Parathyroid adenoma (tissue), 2 donors: ENCODE data around the gene UBE2R2.
"Not testable (repeated sequence)": the region's sequence is repeated elsewhere in the genome, so short reads cannot be mapped to it uniquely, and the experiment has no call there.

Source experiments
- H2AFZ ChIP-seq: fragments of 300-600 bp; sonication (generic); one replicate; pipeline ENCODE4 v1.7.0; 2017; ENCODE audit warnings: antibody characterized with exemption, mild to moderate bottlenecking
- H3K27ac ChIP-seq: fragments of 300-600 bp; sonication (generic); one replicate; pipeline ENCODE4 v1.7.0; 2017
- H3K27me3 ChIP-seq: fragments of 300-600 bp; sonication (generic); one replicate; pipeline ENCODE4 v1.7.0; 2017; ENCODE audit warnings: low read length; ENCODE audit not compliant: control insufficient read depth, insufficient read depth
- H3K36me3 ChIP-seq: fragments of 300-600 bp; sonication (generic); one replicate; pipeline ENCODE4 v1.7.0; 2017; ENCODE audit warnings: low read length; ENCODE audit not compliant: control insufficient read depth, insufficient read depth
- H3K4me1 ChIP-seq: fragments of 300-600 bp; sonication (generic); one replicate; pipeline ENCODE4 v1.7.0; 2017; ENCODE audit warnings: control low read depth
- H3K4me2 ChIP-seq: fragments of 300-600 bp; sonication (generic); one replicate; pipeline ENCODE4 v1.7.0; 2017; ENCODE audit warnings: low read length
- H3K4me3 ChIP-seq: fragments of 300-600 bp; sonication (generic); one replicate; pipeline ENCODE4 v1.7.0; 2017; ENCODE audit warnings: low read depth, low read length
- H3K79me2 ChIP-seq: fragments of 300-600 bp; sonication (generic); one replicate; pipeline ENCODE4 v1.7.0; 2017; ENCODE audit warnings: control low read depth
- H3K9ac ChIP-seq: fragments of 300-600 bp; sonication (generic); one replicate; pipeline ENCODE4 v1.7.0; 2017; ENCODE audit warnings: mild to moderate bottlenecking
- H3K9me3 ChIP-seq: fragments of 300-600 bp; sonication (generic); one replicate; pipeline ENCODE4 v1.7.0; 2017; ENCODE audit warnings: low read length; ENCODE audit not compliant: control insufficient read depth
- CTCF ChIP-seq: fragments of 300-600 bp; sonication (generic); IDR thresholded peaks from one replicate; pipeline ENCODE4 v1.7.0; 2017; ENCODE audit warnings: antibody characterized with exemption, mild to moderate bottlenecking
- donor health status: primary hyperparathyroidism.

The UBE2R2 gene

GRCh38 chr9:33846231-33846630 lies 29.3 kb downstream of the UBE2R2 start:
- Histone ChIP-seq H3K4me3 (no peak overlapping the region), H3K79me2 (peaks cover 3% of the 10 kb centered on the region), H3K36me3 (no peaks in the 10 kb centered on the region), H3K27ac (no peak overlapping the region), H3K4me2 (no peak overlapping the region), H3K9me3 (no peaks in the 10 kb centered on the region), H3K4me1 (peaks cover 2% of the 10 kb centered on the region), H3K9ac (no peak overlapping the region), H3K27me3 (no peaks in the 10 kb centered on the region), H2AFZ (no peak overlapping the region)
- TF ChIP-seq CTCF, result no peak

GRCh38 chr9:33847894-33848205 lies 30.9 kb downstream of the UBE2R2 start:
- not testable (repeated sequence) for H3K79me2 ChIP-seq, H3K4me2 ChIP-seq, H3K27ac ChIP-seq, H3K9ac ChIP-seq, H3K4me3 ChIP-seq, H3K4me1 ChIP-seq, H3K27me3 ChIP-seq, H2AFZ ChIP-seq, H3K36me3 ChIP-seq, H3K9me3 ChIP-seq

GRCh38 chr9:33850267-33850629 lies 33.3 kb downstream of the UBE2R2 start:
- Histone ChIP-seq H3K79me2 (peaks cover under 1% of the 10 kb centered on the region), H3K4me2 (no peak overlapping the region), H2AFZ (no peak overlapping the region), H3K4me3 (no peak overlapping the region), H3K27me3 (no peaks in the 10 kb centered on the region), H3K36me3 (no peaks in the 10 kb centered on the region), H3K9me3 (no peaks in the 10 kb centered on the region), H3K4me1 (peaks cover 2% of the 10 kb centered on the region), H3K27ac (no peak overlapping the region), H3K9ac (no peak overlapping the region)
- TF ChIP-seq CTCF, result no peak

GRCh38 chr9:33850677-33851076 lies 33.7 kb downstream of the UBE2R2 start:
- Histone ChIP-seq H3K4me2 (no peak overlapping the region), H3K79me2 (peaks cover 2% of the 10 kb centered on the region), H3K36me3 (no peaks in the 10 kb centered on the region), H3K4me1 (peaks cover 2% of the 10 kb centered on the region), H2AFZ (no peak overlapping the region), H3K9me3 (no peaks in the 10 kb centered on the region), H3K27me3 (no peaks in the 10 kb centered on the region), H3K4me3 (no peak overlapping the region), H3K9ac (no peak overlapping the region), H3K27ac (no peak overlapping the region)
- no peak for TF ChIP-seq CTCF

GRCh38 chr9:33851301-33851700 lies 34.3 kb downstream of the UBE2R2 start:
- Histone ChIP-seq H3K4me3 (no peak overlapping the region), H3K9me3 (no peaks in the 10 kb centered on the region), H3K4me2 (no peak overlapping the region), H3K9ac (no peak overlapping the region), H3K27ac (no peak overlapping the region), H3K4me1 (peaks cover 2% of the 10 kb centered on the region), H3K27me3 (no peaks in the 10 kb centered on the region), H3K36me3 (no peaks in the 10 kb centered on the region), H3K79me2 (peaks cover 2% of the 10 kb centered on the region), H2AFZ (no peak overlapping the region)
- no peak for TF ChIP-seq CTCF
